ENCODE results near the gene SBNO2.

DNA sequence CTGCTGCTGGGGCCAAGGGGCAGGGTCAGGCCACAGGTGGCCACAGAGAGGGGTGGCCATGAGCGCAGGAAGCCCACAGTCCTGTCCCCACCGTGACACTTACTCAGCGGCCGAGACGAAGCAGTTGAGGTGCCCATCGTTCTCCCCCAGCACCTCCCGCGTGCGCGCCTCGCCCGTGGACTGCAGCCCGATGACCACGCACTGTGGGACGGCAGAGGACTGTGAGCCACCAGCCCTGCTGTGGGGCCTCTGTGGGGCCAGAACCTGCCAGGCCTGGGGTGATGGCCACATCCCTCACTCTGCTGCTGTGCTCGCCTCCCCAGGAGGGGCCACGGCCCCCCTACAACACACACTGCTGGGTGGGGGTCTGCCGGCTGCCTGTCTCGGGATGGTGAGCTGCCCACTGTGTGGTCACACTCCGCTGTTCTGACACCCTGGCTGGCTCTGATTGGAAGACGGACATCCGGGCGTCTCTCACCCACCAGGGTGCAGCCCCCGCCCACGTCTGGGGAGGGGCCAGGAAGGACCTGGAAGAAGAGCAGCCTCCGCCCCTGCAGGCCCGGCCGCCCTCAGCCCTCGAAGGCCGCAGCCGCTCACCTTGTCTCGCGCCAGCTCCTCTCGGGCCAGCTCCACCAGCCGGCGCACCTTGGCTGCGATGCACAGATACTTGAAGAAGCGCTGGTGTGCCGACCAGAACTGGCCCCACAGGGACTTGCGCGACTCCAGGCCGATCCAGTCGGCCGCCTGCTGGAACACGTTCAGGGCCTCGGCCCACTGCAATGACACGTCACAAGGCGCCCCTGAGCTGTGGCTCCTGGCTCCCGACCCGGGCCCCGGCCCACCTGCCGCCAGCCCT is 57.1 kb downstream of the SBNO2 start:
- TF ChIP-seq, protein P1, sequence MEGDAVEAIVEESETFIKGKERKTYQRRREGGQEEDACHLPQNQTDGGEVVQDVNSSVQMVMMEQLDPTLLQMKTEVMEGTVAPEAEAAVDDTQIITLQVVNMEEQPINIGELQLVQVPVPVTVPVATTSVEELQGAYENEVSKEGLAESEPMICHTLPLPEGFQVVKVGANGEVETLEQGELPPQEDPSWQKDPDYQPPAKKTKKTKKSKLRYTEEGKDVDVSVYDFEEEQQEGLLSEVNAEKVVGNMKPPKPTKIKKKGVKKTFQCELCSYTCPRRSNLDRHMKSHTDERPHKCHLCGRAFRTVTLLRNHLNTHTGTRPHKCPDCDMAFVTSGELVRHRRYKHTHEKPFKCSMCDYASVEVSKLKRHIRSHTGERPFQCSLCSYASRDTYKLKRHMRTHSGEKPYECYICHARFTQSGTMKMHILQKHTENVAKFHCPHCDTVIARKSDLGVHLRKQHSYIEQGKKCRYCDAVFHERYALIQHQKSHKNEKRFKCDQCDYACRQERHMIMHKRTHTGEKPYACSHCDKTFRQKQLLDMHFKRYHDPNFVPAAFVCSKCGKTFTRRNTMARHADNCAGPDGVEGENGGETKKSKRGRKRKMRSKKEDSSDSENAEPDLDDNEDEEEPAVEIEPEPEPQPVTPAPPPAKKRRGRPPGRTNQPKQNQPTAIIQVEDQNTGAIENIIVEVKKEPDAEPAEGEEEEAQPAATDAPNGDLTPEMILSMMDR (conservative IDR thresholded peaks at IDR 0.05; ENCODE audit: low read depth, low read length): no peak
- TF ChIP-seq POLR2A (IDR thresholded peaks at IDR 0.05; ENCODE audit: low read depth, low read length) (no peak), CEBPB (IDR thresholded peaks at IDR 0.05; ENCODE audit: low read depth, low read length) (no peak), RFX5 (IDR thresholded peaks at IDR 0.05; ENCODE audit: low read depth, low read length) (no peak), RAD21 (IDR thresholded peaks at IDR 0.05; ENCODE audit: low read length) (no peak), MXI1 (IDR thresholded peaks at IDR 0.05; ENCODE audit: borderline replicate concordance, low read depth, low read length) (no peak), MAZ (IDR thresholded peaks at IDR 0.05; ENCODE audit: borderline replicate concordance, low read depth, low read length) (no peak), CHD1 (IDR thresholded peaks at IDR 0.05; ENCODE audit: low read depth, low read length) (no peak), FOS (IDR thresholded peaks at IDR 0.05; ENCODE audit: low read depth, low read length) (no peak), SMC3 (IDR thresholded peaks at IDR 0.05; ENCODE audit: low read depth, low read length) (no peak)
- TF ChIP-seq, protein P2, sequence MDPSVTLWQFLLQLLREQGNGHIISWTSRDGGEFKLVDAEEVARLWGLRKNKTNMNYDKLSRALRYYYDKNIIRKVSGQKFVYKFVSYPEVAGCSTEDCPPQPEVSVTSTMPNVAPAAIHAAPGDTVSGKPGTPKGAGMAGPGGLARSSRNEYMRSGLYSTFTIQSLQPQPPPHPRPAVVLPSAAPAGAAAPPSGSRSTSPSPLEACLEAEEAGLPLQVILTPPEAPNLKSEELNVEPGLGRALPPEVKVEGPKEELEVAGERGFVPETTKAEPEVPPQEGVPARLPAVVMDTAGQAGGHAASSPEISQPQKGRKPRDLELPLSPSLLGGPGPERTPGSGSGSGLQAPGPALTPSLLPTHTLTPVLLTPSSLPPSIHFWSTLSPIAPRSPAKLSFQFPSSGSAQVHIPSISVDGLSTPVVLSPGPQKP (IDR thresholded peaks at IDR 0.05; ENCODE audit: borderline replicate concordance, low read depth, low read length): no peak

All from IMR-90 (cell line).